ENCODE measurements around the gene MSH2. TPM values are rescaled to one million over a fixed set of nuclear protein-coding genes. Genes with fewer than 3 reads are reported as not detected.

The MSH2 gene
- total RNA-seq, 1 donor = 20.2 TPM

DNA sequence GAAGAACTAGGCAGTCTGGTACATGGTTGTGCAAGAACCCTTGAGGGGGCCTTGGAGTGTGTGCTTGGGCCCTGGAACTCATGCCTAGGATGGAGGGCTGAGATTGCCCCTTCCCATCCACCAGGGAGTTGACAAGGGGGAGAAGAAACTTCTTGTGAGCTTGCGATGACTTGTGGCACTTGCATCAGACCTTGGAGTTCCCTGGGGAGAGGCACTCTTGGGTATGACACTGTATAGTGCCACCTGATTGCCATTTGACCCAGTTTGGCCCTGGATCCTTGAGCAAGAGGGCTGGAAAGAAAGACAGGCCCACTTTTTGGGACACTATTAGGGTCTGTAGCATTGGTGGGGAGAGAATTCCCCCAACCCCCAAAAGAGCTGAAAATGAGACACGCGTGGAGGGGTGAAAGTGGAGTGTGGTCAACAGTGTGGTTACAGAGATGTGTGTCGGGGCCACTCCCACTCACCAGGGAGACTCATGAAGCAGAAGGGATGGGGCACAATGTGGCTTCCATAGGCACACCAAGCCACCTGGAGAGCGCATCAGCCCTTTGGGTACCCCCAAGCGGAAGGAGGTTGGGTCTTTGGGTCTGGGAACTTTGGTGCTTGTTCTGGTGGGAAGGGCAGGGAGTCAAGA lies 101.3 kb downstream of the MSH2 start:
- DNase-seq (ENCODE audit: low read depth in 2 of 3, low spot score in 2 of 3) = no peak

- no peak for DNase-seq (ENCODE audit: low read depth in 2 of 3, low spot score in 2 of 3)
Observed at GRCh38 chr2:47506024-47506423, 103.1 kb downstream of the MSH2 start.

GRCh38 chr2:47506436-47506835 lies 103.5 kb downstream of the MSH2 start:
- DNase-seq (ENCODE audit: low read depth in 2 of 3, low spot score in 2 of 3) = no peak

GRCh38 chr2:47508080-47508479 lies 105.1 kb downstream of the MSH2 start:
- no peak for DNase-seq (ENCODE audit: low read depth in 2 of 3, low spot score in 2 of 3)

DNA sequence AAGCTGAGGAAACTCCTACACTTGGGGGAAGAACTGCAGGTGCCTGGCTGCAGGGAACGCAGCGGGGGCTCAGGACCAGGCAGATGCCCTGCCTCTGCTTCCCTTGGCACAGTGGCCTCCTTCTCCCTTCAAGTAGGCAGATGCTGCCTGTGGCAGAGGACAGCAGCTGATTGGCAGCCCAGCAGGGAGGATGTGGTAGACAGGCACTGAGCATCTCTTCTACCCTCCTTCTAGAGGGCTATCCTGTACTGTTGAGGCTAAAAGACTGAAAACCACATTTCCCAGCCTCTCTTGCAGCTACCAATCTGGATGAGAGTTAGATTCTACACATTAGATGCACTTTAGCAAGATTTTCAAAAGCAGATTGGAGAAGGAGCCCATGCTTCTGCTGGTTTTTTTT lies 105.7 kb downstream of the MSH2 start:
- no peak for DNase-seq (ENCODE audit: low read depth in 2 of 3, low spot score in 2 of 3)

- no peak for DNase-seq (ENCODE audit: low read depth in 2 of 3, low spot score in 2 of 3)
Observed at GRCh38 chr2:47509250-47509649, 106.3 kb downstream of the MSH2 start.

DNA sequence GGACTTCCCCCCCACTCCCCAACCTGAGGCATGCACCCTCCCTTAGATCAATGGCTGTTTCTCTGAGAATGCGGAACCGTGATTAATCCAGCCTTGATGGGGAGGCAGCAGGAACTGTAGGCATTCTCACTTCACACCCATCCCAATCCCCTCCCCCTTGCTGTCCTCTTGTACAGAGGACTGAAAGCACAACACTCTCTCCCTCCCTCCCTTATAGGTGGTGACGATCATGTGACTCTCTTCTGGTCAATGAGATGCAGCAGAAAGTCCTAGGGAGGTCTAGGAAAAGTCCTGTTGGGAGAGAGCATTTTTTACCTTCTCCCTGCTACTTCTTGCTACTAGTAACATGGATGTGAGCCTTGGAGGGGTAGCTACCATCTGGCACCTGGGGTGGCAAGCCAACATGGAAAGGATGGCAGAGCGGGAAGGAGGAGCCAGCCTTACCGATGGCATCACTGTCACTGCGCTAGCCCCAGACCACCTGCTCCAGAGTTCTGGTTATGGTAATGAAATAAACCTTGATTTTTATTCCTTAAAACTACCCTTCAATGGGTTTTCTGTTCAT lies 106.9 kb downstream of the MSH2 start:
- no peak for DNase-seq (ENCODE audit: low read depth in 2 of 3, low spot score in 2 of 3)

GRCh38 chr2:47510745-47511144 lies 107.8 kb downstream of the MSH2 start:
- no peak for DNase-seq (ENCODE audit: low read depth in 2 of 3, low spot score in 2 of 3)

DNA sequence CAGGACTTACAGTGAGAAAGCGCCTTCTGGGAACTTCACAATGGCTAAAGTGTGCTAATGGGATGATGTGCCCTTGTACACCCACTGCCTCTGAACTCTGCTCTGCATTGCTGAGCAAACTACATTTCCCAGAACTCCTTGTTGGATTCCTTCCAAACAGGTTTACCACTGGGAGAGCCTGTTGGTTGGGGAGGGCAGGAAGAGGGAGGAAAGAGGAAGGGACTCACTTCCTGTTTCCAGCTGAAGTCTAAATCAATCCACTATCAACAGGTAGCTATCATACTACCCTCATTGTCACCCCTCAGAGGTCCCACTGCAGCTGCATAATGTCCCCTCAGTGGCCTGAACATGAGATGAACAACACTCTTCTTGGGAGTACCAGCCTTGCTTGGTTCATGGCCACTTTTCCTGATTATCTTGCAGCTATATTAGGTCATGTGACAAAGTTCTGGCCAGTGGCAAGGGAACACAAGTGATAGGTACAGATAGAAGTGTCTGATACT lies 109.7 kb downstream of the MSH2 start:
- no peak for DNase-seq (ENCODE audit: low read depth in 2 of 3, low spot score in 2 of 3)

DNA sequence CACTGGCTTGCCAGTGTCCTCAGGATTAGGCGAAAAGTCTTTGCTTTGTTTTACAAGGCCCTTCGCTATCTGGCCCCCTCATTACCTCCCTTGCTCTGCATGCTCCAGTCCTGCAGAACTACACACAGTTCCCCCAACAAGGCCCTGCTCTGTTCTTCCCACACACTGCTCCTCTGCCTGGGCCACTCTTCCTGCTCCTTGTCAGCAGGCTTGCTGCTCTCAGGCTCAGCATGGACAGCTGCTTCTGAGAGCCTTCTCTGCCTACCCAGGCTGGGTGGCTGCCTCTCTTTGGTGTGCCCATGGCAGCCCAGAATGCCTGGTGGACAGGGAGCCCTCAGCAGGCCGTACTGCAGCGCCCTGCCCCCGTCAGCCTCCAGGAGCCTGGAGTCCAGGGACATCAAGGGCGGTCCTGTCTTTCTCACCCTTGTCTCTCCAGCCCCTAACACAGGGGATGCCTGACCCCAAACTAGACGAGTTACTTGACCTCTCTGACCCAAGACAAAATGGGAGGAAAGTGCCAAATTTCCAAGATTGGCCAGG lies 111.1 kb downstream of the MSH2 start:
- DNase-seq (ENCODE audit: low read depth in 2 of 3, low spot score in 2 of 3) = no peak

GRCh38 chr2:47516360-47517104 lies 113.6 kb downstream of the MSH2 start:
- DNase-seq (ENCODE audit: low read depth in 2 of 3, low spot score in 2 of 3) = no peak

DNA sequence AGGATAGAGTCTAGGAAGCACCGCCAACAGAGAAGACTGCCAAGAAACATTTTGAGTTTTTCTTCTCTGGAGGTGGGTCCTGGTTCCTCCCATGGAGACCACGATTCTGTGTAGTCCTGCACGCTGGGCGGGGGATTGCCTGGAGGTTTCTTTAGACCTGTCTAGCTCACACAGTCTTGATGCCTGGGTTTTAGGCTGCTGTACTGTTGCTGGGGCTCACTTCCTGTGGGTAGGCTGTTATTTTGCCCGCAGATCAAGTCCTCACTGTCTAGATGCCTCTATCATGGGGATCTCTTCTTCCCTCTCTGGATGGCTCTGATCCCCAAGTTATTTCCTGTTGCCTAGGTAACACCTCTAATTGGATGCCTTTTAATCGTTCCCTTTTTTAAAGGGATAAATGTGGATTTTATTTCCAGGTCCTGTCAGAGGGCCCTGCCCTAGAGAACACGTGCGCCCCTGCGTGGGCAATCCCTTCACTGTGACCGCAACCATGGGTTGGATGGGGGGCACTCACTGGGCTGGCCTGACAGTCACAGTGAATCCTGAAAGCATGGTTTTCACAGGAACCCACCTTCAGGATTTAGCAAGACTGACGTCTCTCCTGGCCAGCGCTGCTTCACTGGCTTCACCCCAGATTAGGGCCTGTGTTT lies 115.7 kb downstream of the MSH2 start:
- DNase-seq (ENCODE audit: low read depth in 2 of 3, low spot score in 2 of 3) = no peak

DNA sequence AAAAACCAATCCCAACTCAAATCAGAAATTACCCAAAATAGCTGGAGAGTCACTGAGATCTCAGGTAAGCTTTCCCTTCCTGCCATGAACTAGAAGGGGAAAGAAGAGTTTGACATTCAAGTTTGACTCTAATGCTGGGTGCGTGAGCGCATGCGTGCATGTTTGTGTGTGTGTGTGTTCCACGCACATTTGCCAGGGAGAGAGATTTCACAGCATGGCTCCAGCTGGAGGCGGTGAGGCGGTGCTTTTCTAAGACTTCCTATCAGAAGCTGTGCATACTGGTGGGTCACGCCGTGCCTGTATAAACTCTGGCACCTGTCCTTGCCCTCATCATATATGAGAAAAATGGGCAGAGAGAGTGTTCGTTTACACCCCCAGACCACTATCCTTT lies 116.2 kb downstream of the MSH2 start:
- DNase-seq (ENCODE audit: low read depth in 2 of 3, low spot score in 2 of 3) = no peak

GRCh38 chr2:47519604-47520301 lies 116.8 kb downstream of the MSH2 start:
- no peak for DNase-seq (ENCODE audit: low read depth in 2 of 3, low spot score in 2 of 3)

GRCh38 chr2:47520302-47520630 lies 117.3 kb downstream of the MSH2 start:
- no peak for DNase-seq (ENCODE audit: low read depth in 2 of 3, low spot score in 2 of 3)

DNA sequence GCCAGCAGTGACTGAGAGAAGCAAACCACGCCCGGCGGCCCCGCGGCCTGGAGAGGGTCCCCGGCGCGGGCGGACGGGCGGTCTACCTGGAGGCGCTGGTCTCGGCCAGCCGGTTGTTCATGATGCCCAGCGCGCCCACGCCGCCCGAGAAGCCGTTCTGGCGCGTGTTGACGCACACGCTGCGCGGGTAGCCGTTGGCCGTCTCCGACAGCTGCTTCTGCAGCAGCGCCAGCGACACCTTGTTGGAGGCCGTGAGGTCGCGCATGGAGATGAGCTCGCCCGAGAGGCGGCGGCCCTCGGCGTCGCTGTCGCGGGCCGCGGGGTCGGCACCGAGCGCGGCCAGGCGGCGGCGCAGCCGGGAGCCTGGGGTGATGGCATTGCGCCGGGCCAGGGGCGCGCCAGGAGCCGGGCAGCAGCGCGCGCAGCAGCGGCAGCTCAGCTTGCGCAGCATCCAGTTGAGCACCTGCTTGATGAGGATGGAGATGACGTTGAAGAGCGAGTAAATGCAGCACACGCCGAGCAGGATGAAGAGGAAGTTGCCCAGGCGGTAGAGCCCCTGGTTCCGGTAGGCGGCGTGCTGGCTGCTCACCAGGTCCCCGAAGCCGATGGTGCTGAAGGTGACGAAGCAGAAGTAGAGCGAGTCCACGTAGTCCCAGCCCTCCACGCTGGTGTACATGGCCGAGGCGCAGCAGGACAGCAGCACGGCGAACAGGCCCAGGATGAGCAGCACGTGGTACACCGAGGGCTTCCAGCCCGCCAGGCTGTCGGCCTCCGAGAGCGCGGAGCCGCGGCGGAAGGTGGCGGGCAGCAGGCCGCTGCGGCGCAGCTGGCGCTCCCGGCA lies 118.1 kb downstream of the MSH2 start:
- peak; percentile 50 to 89 (median 85) for DNase-seq (ENCODE audit: low read depth in 2 of 3, low spot score in 2 of 3)

GRCh38 chr2:47521666-47522285 lies 118.8 kb downstream of the MSH2 start:
- no peak for DNase-seq (ENCODE audit: low read depth in 2 of 3, low spot score in 2 of 3)

- no peak for DNase-seq (ENCODE audit: low read depth in 2 of 3, low spot score in 2 of 3)
Observed at GRCh38 chr2:47525167-47525566, 122.2 kb downstream of the MSH2 start.

DNA sequence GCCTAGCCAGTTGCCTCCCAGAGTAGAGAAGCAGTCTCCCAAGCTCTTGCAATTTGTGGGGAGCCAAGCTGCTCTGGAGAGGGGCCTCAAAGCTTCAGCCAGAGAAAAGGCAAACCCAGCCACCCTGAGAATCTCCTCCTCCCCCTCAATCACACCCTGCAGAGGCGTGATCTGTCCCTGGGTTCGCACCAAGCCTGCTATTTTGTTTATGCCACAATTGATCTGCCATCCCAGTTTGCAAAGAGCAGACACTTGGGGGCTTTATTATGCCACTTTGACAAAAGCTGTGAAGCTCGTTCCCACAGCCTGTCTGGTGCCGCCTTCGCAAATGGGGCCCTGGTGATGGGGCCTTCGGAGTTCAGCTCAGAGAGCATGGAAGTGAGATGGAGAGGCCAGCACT lies 125.5 kb downstream of the MSH2 start:
- no peak for DNase-seq (ENCODE audit: low read depth in 2 of 3, low spot score in 2 of 3)

All from hematopoietic multipotent progenitor cell (in vitro differentiated cells).